NCI-H1436 treated with DMSO at 0.1 percent for 48 hours (cell line): ENCODE measurements around the gene TRIM56.
A peak's percentile ranks its signal among the peaks of the same experiment; 100 is the strongest.
"Not testable (repeated sequence)": the region's sequence is repeated elsewhere in the genome, so short reads cannot be mapped to it uniquely, and the experiment has no call there.

Experiments used
- DNase-seq: peaks from one replicate; lab custom pipeline; 2025; lab: John Stamatoyannopoulos, UW

The TRIM56 gene

GRCh38 chr7:101085162-101085964, at the start of gene TRIM56:
TRIM56 (plus strand) TSS chr7:101085481; CDS start chr7:101087313, 1,832 bp downstream.
- peak; percentile 56 for DNase-seq

- DNase-seq, result no peak
These were observed 49.3 kb upstream of the TRIM56 start for GRCh38 chr7:101035941-101036340.

GRCh38 chr7:101041283-101041682, 44.0 kb upstream of the TRIM56 start:
- not testable (repeated sequence) for DNase-seq

GRCh38 chr7:101058355-101058754, 26.9 kb upstream of the TRIM56 start:
- no peak for DNase-seq

- no peak for DNase-seq
These were observed 25.7 kb upstream of the TRIM56 start for GRCh38 chr7:101059620-101059942.

- no peak for DNase-seq
These were observed 24.3 kb upstream of the TRIM56 start for GRCh38 chr7:101060992-101061391.

GRCh38 chr7:101064176-101064550, 21.1 kb upstream of the TRIM56 start:
- not testable (repeated sequence) for DNase-seq

- DNase-seq, result not testable (repeated sequence)
These were observed 20.1 kb upstream of the TRIM56 start for GRCh38 chr7:101065162-101065561.

- DNase-seq, result no peak
These were observed 19.0 kb upstream of the TRIM56 start for GRCh38 chr7:101066141-101066832.

GRCh38 chr7:101066833-101067177, 18.5 kb upstream of the TRIM56 start:
- DNase-seq, result no peak

GRCh38 chr7:101068401-101068800, 16.9 kb upstream of the TRIM56 start:
- DNase-seq, result no peak

GRCh38 chr7:101071362-101072104, 13.7 kb upstream of the TRIM56 start:
- DNase-seq, result not testable (repeated sequence)

- no peak for DNase-seq
These were observed 9.6 kb upstream of the TRIM56 start for GRCh38 chr7:101075646-101076045.

- DNase-seq, result not testable (repeated sequence)
These were observed 9.1 kb upstream of the TRIM56 start for GRCh38 chr7:101076183-101076582.

GRCh38 chr7:101077303-101078086, 7.8 kb upstream of the TRIM56 start:
- DNase-seq, result peak; percentile 24

GRCh38 chr7:101081432-101081831, 3.8 kb upstream of the TRIM56 start:
- no peak for DNase-seq

- no peak for DNase-seq
These were observed 468 bp upstream of the TRIM56 start for GRCh38 chr7:101084865-101085161.

- DNase-seq, result no peak
These were observed 2.2 kb downstream of the TRIM56 start for GRCh38 chr7:101087334-101088068.

- no peak for DNase-seq
These were observed 2.8 kb downstream of the TRIM56 start for GRCh38 chr7:101088069-101088425.

GRCh38 chr7:101088858-101089529, 3.7 kb downstream of the TRIM56 start:
- DNase-seq, result no peak

- no peak for DNase-seq
These were observed 4.6 kb downstream of the TRIM56 start for GRCh38 chr7:101089876-101090275.
